HEK293 (cell line): Measurements from ENCODE around the gene IBA57.

Source experiments
- ATF2 ChIP-seq: fragments of 450-650 bp; formaldehyde crosslinking; IDR thresholded peaks from 2 replicates; pipeline ENCODE4 v1.5.1; 2016; ENCODE audit warnings: missing biosample characterization, missing genetic modification characterization, low read depth
- BCL11B ChIP-seq: fragments of 450-650 bp; formaldehyde crosslinking; IDR thresholded peaks from 2 replicates; pipeline ENCODE4 v1.5.1; 2016; ENCODE audit warnings: low read depth, missing biosample characterization, missing genetic modification characterization
- BCL6B ChIP-seq: fragments of 450-650 bp; formaldehyde crosslinking; IDR thresholded peaks from 2 replicates; pipeline ENCODE4 v1.5.1; 2017; ENCODE audit warnings: missing biosample characterization, missing genetic modification characterization
- CTCF ChIP-seq: fragments of 450-650 bp; formaldehyde crosslinking; IDR thresholded peaks from 2 replicates; pipeline ENCODE4 v1.5.1; 2016; ENCODE audit warnings: missing biosample characterization, missing genetic modification characterization
- PATZ1 ChIP-seq: fragments of 450-650 bp; formaldehyde crosslinking; IDR thresholded peaks from 2 replicates; pipeline ENCODE4 v1.5.1; 2016; ENCODE audit warnings: missing biosample characterization, missing genetic modification characterization
- PBX3 ChIP-seq: sonication (generic); formaldehyde crosslinking; IDR thresholded peaks from 2 replicates; pipeline ENCODE4 v1.8.1; 2022; ENCODE audit warnings: mild to moderate bottlenecking, moderate library complexity, missing genetic modification reagents
- PRDM2 ChIP-seq: fragments of 450-650 bp; formaldehyde crosslinking; IDR thresholded peaks from 2 replicates; pipeline ENCODE4 v1.5.1; 2016; ENCODE audit warnings: missing biosample characterization, missing genetic modification characterization, borderline replicate concordance
- PRDM4 ChIP-seq: fragments of 450-650 bp; formaldehyde crosslinking; IDR thresholded peaks from 2 replicates; pipeline ENCODE4 v1.5.1; 2017; ENCODE audit warnings: missing biosample characterization, missing genetic modification characterization
- TRIM28 ChIP-seq: IDR thresholded peaks from 2 replicates; pipeline ENCODE4 v1.6.1; 2011; ENCODE audit warnings: low read length, control low read depth, borderline replicate concordance
- YY1 ChIP-seq: fragments of 450-650 bp; formaldehyde crosslinking; IDR thresholded peaks from 2 replicates; pipeline ENCODE4 v1.5.1; 2018; ENCODE audit warnings: missing biosample characterization, missing genetic modification characterization
- ZBTB20 ChIP-seq: fragments of 450-650 bp; formaldehyde crosslinking; IDR thresholded peaks from 2 replicates; pipeline ENCODE4 v1.5.1; 2016; ENCODE audit warnings: missing biosample characterization, missing genetic modification characterization
- ZNF132 ChIP-seq: fragments of 450-650 bp; formaldehyde crosslinking; IDR thresholded peaks from 2 replicates; pipeline ENCODE4 v1.5.1; 2017; ENCODE audit warnings: missing biosample characterization, missing genetic modification characterization, borderline replicate concordance
- ZNF146 ChIP-seq: fragments of 450-650 bp; formaldehyde crosslinking; IDR thresholded peaks from 2 replicates; pipeline ENCODE4 v1.5.1; 2016; ENCODE audit warnings: missing biosample characterization, missing genetic modification characterization
- ZNF335 ChIP-seq: fragments of 450-650 bp; formaldehyde crosslinking; conservative IDR thresholded peaks from 2 replicates; pipeline ENCODE4 v1.5.1; 2016; ENCODE audit warnings: missing biosample characterization, missing genetic modification characterization
- ZNF473 ChIP-seq: fragments of 450-650 bp; formaldehyde crosslinking; IDR thresholded peaks from 2 replicates; pipeline ENCODE4 v1.5.1; 2017; ENCODE audit warnings: missing biosample characterization, missing genetic modification characterization
- ZNF645 ChIP-seq: fragments of 450-650 bp; formaldehyde crosslinking; IDR thresholded peaks from 2 replicates; pipeline ENCODE4; 2016; ENCODE audit warnings: missing biosample characterization, missing genetic modification characterization
- ZNF707 ChIP-seq: fragments of 450-650 bp; formaldehyde crosslinking; IDR thresholded peaks from 2 replicates; pipeline ENCODE4 v1.5.1; 2016; ENCODE audit warnings: missing biosample characterization, missing genetic modification characterization
- ZNF76 ChIP-seq: fragments of 450-650 bp; formaldehyde crosslinking; IDR thresholded peaks from 2 replicates; pipeline ENCODE4; 2016; ENCODE audit warnings: low read depth, missing biosample characterization, missing genetic modification characterization, borderline replicate concordance
- ZNF777 ChIP-seq: fragments of 450-650 bp; formaldehyde crosslinking; IDR thresholded peaks from 2 replicates; pipeline ENCODE4 v1.5.1; 2017; ENCODE audit warnings: missing biosample characterization, missing genetic modification characterization, borderline replicate concordance
- ZXDB ChIP-seq: fragments of 450-650 bp; formaldehyde crosslinking; IDR thresholded peaks from 2 replicates; pipeline ENCODE4 v1.5.1; 2016; ENCODE audit warnings: missing biosample characterization, missing genetic modification characterization

IBA57 gene

GRCh38 chr1:228165372-228166169 lies at the start of gene IBA57 (continued):
- peak; percentile 83; the same call in 1 of the 2 replicates for TF ChIP-seq PBX3 (CRISPR knock-in tag)
- TF ChIP-seq ZNF146 (tag by site-specific recombination) = no peak
- TF ChIP-seq ZXDB (tag by site-specific recombination) = peak; percentile 89
- TF ChIP-seq PRDM2 = no peak
- no peak for TF ChIP-seq ZNF777 (tag by site-specific recombination)
- TF ChIP-seq BCL11B (tag by site-specific recombination) = peak; percentile 72
- TF ChIP-seq BCL6B (tag by site-specific recombination) = no peak
- TF ChIP-seq ZNF132 (tag by site-specific recombination) = no peak
- peak; percentile 99 for TF ChIP-seq CTCF (tag by site-specific recombination)
- TF ChIP-seq ATF2 (tag by site-specific recombination) = peak; percentile 100
- no peak; the same call in 1 of the 2 replicates for TF ChIP-seq TRIM28
- TF ChIP-seq YY1 (tag by site-specific recombination) = peak; percentile 98
- no peak; the same call in 1 of the 2 replicates for TF ChIP-seq ZNF335 (tag by site-specific recombination)
- no peak; the same call in 1 of the 2 replicates for TF ChIP-seq PRDM4 (tag by site-specific recombination)
- TF ChIP-seq ZNF473 (tag by site-specific recombination) = no peak
- TF ChIP-seq PATZ1 (tag by site-specific recombination) = peak; percentile 94; the same call in 1 of the 2 replicates
- TF ChIP-seq ZNF76 (tag by site-specific recombination) = peak; percentile 68; the same call in 1 of the 2 replicates
- no peak for TF ChIP-seq ZNF707 (tag by site-specific recombination)
- TF ChIP-seq ZNF645 (tag by site-specific recombination) = no peak
- no peak for TF ChIP-seq ZBTB20
